ENCODE results near the gene REL.
"Not testable (repeated sequence)": the region's sequence is repeated elsewhere in the genome, so short reads cannot be mapped to it uniquely, and the experiment has no call there.

REL gene

GRCh38 chr2:60868589-60869273 lies 12.6 kb upstream of the REL start:
- DNase-seq, result no peak

GRCh38 chr2:60872510-60872928 lies 8.9 kb upstream of the REL start:
- DNase-seq, result no peak

GRCh38 chr2:60873381-60873780 lies 8.0 kb upstream of the REL start:
- no peak for DNase-seq

GRCh38 chr2:60875520-60875919 lies 5.9 kb upstream of the REL start:
- no peak for DNase-seq

- no peak for DNase-seq
Observed at GRCh38 chr2:60880643-60881046, 729 bp upstream of the REL start.

DNA sequence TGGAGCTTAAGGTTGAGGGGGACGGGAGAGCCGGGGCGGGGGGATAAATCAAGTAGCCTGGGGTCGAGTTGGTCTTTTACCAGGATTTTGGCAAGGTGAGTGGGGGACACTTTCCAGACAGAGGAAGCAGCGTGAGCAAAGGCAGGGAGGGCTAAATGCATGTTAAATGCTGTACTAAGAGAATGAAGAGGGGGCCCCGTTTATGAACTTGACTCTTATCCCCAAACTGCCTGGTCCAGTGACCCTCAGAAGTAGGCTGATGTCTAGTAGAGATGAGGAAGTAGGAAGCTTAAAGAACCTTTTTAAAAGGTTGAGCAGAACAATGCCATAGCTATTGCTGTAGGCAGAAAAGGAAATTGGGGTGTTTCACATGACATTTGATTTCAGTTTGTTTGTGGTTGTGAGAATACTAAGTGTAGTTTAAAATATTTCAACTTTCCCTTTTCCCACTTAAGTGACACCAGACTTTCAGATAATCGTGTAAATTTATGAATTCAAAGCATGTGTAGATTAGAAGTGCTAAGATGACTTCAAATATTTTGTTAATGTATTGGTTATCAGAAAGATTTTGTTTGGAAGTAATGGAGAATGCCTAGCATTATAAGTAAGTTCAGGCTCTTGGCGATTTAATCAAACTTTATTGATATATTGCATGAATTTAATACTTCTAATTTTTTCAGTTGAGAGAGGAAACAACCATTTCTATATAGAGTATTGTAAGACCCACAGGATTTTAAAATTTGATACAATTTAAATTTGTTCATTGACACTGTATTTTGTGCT lies 1.8 kb downstream of the REL start:
- DNase-seq, result peak; percentile 43

- DNase-seq, result no peak
Observed at GRCh38 chr2:60883896-60884295, 2.5 kb downstream of the REL start.

DNA sequence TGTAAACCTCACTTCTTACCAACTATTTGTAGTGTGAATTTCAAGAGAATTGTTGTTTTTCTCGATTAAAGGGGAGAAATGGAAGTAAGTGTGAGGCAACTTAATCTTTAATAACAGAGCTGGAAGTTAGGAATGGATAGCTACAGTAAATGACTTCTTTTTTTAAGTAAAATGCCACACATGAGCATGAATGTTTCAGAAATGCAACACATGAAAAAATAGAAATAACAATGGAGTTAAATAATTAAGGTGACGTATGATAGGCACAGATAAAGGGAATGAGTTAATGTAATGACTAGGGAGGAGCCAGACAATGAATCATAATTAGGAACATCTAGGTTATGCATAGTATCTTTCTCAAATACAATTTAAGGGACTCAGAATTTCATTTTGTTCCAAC lies 3.4 kb downstream of the REL start:
- no peak for DNase-seq

DNA sequence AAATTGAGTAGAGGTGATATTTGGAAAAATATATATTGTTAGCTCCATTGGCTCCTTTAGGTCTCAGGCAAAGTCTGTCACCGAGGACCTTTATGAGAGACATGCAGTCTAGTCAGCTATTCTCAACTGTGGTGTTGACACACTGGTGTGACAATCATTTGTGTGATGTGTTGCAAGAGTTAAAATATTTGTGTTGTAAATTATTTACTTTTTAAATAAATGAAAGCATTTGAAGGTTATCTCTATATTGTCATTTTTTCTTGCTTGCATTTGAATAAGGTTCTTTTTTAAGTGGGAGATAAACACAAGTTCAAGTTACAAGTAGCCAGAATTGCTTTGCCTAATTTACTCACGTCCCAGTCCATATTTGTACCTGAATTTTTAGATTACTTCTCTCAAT lies 4.3 kb downstream of the REL start:
- no peak for DNase-seq

DNA sequence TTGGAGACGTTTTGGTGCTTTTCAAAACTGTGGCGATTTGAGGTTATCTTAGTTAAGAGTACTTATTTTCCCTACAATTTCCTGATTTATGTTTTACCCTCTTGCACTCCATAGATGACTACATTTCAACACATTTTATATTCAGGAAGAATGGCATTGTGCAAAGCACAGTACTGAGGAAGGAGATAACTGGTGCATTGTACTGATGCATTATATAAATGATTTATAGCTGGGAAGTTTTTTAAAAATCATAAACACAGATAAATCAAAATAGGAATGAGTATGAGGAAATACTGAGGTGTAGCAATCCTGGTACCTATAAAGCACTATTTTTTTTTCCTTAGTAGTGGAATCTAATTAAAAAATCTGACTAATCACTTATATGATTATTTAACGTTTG lies 5.6 kb downstream of the REL start:
- DNase-seq, result no peak

- DNase-seq, result no peak
Observed at GRCh38 chr2:60888853-60889252, 7.5 kb downstream of the REL start.

DNA sequence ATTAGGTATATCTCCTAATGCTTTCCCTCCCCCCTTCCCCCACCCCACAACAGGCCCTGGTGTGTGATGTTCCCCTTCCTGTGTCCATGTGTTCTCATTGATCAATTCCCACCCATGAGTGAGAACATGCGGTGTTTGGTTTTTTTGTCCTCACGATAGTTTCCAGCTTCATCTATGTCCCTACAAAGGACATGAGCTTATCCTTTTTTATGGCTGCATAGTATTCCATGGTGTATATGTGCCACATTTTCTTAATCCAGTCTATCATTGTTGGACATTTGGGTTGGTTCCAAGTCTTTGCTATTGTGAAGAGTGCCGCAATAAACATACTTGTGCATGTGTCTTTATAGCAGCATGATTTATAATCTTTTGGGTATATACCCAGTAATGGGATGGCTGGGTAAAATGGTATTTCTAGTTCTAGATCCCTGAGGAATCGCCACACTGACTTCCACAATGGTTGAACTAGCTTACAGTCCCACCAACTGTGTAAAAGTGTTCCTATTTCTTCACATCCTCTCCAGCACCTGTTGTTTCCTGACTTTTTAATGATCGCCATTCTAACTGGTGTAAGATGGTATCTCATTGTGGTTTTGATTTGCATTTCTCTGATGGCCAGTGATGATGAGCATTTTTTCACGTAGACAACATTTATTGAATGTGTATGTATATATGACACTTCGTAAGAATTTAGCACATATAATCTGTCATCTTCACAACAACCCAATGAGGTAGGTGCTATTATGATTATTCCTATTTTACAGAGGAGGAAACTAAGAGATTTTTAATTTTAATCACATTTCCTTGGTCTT lies 8.4 kb downstream of the REL start:
- not testable (repeated sequence) for DNase-seq

- DNase-seq, result no peak
Observed at GRCh38 chr2:60890393-60890707, 9.0 kb downstream of the REL start.

GRCh38 chr2:60891180-60891579 lies 9.8 kb downstream of the REL start:
- DNase-seq, result no peak

DNA sequence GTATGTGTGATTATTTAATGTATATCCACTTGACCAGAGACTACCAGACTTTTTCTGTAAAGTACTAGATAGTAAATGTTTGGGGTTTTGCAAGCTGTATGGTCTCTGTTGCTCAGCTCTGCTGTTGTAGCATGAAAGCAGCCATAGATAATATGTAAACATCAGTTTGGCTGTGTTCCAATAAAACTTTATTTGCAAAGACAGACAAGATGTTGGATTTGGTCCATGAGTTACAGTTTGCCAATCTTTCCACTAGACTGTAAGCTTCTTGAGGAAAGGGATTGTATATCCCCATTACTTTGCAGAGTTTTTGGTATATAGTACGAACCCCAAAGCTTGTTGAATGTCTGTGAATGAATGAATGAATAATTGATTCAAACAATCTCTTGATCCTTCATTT lies 17.2 kb downstream of the REL start:
- DNase-seq, result no peak

- peak; percentile 62 for DNase-seq
Observed at GRCh38 chr2:60899230-60899891, 18.0 kb downstream of the REL start.

- no peak for DNase-seq
Observed at GRCh38 chr2:60899892-60900249, 18.5 kb downstream of the REL start.

DNA sequence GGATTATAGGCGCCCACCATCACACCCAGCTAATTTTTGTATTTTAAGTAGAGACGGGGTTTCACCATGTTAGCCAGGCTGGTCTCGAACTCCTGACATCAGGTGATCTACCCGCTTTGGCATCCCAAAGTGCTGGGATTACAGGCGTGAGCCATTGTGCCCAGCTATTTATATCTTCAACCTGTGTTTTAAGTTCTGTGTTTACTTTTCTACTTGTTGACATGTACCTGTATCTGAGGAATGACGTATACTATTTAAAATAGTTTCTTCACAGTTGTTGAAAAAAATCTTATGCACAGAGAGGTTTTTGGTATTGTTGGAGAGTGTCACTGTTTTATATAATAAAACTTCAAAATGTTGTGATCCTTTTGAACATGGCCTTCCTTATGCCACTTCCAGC lies 19.9 kb downstream of the REL start:
- DNase-seq, result not testable (repeated sequence)

- not testable (repeated sequence) for DNase-seq
Observed at GRCh38 chr2:60905867-60906266, 24.5 kb downstream of the REL start.

DNA sequence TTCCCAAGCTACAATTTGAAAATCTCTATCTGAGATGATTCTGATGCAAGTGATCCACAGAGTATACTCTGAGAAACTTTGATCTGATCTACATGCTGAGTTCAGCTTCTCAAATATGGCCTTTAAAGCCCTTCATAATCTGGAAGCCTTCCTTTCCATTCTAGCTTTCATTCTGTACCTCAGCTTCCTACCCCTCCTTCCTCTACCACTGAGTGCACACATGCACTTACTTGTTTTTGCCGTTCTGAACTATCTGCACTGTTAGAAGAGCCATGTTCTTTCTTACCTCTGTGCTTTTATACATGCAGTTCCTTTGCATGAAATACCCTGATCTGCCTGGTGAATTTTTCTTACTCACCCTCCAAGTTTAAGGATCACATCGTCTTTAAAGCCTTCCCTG lies 25.0 kb downstream of the REL start:
- DNase-seq, result no peak

GRCh38 chr2:60907329-60907728 lies 26.0 kb downstream of the REL start:
- no peak for DNase-seq

DNA sequence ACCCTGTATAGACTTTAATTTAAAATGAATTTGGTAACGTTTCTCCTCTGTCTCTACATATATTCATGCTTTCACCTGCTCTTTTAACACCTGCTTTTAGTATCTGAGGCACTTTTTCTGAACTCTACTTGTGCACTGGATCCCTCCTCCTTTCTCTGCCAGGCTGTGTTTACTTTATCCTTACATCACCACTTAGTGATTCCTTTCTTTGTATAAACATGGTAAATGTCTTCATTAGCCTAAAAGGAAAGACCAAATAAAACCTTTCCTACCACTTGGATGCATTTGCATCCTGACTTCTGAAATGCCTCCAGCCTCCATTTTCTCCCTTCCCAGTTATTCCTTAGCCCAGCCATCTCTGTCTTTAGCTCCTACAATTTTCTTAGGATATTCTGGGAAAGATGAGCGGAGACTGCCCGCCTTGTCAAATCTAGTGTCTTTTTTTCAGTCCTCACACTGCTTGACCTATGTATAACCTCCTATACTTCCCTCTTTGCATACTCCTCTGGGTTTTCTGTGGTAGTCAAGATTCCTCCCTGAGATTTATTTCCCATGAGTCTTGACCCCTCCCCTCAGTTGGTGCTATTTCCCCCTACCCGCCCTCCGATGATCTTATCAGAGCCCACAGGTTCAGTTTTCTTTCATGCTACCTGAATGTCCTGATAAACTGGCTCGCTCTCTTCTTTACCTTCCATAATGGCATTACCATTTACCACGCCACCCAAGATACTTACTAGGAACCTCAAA lies 44.8 kb downstream of the REL start:
- no peak for DNase-seq

Data from stimulated activated CD8-positive, alpha-beta memory T cell treated with anti-CD3 and anti-CD28 coated beads, Interleukin-4, amount 100 ng/mL, for 48 hours (primary cell).